Measurements from ENCODE around the gene HCN2.

The HCN2 gene

GRCh38 chr19:656751-657559 is 67.3 kb downstream of the HCN2 start:
- no peak for DNase-seq (ENCODE audit: low read depth)

- DNase-seq (ENCODE audit: low read depth) = no peak
These were observed 67.9 kb downstream of the HCN2 start for GRCh38 chr19:657611-658010.

- no peak for DNase-seq (ENCODE audit: low read depth)
These were observed 68.6 kb downstream of the HCN2 start for GRCh38 chr19:658059-658839.

DNA sequence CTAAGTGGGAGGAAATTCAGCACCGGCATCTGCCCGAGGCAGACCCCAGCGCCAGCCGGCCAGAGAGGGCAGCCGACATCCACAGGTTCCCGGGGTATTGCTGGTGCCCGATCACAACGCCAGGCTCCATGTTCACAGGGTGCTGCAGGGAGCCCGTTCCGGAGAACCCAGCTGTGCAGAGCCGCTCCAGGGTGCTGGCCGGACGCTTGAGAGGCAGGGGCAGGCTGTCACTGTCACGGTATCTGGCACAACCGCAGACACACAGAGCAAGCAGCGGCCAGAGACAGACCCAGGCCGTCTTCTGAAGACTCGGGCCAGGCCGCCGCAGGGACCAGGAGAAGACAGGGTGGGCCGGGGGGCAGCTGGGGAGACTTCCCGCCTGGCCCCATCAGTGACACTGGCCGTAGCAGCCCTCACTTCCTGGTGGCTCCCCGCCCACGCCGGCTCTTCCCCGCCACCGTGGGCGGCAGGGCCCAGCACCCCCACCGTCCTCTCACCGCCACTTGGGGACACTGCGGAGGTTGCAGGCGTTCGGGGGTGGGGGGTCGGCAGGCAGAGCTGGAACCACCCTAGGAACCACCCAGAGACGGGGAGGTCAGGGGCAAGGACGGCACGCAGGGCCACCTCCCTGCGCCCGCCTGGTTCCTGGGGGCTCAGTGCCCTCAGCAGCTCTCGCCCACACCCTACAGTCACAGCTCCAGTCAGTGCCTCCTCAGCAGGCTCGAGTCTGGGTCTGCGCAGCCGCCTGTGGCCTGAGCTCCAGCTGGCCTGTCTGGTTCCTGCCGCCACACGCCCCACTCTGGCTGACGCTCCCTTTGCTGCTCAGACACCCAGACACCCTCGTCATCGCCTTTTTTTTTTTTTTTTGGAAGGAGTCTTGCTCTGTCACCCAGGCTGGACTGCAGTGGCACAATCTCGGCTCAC is 69.5 kb downstream of the HCN2 start:
- no peak for DNase-seq (ENCODE audit: low read depth)

GRCh38 chr19:660793-661426 is 71.2 kb downstream of the HCN2 start:
- DNase-seq (ENCODE audit: low read depth) = no peak

DNA sequence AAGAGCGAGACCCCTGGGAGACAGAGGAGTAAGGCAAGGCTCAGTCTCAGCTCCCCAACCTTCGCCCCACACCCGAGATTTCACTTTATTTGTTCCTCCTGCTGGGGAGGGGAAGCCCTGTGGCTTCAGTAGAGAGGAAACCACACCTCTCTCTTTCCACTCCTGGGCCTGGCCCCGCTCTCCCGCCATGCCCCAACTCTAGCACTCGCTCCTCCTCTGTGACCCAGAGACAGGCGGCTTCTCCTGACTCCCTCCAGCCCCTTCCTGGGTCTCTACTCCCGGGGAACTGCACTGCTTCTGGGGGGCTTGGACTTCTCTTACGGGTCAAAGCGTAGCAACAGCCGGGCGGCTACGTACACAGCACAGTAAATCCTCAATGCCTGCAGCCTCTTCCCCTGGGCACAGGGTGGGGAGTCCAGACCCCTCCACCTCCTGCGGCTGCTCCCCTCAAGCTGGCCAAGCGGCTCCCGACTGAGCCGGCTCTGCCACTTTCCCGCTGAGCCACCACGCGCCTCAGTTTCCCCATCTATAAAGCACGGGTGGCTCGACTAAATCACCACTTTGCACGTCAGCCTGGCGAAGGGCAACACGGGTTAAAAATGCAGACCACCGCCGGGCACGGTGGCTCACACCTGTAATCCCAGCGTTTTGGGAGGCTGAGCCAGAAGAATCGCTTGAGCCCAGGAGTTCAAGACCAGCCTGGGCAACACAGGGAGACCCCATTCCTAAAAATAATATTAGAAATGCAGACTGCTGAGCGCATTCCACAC is 71.9 kb downstream of the HCN2 start:
- DNase-seq (ENCODE audit: low read depth) = no peak

DNA sequence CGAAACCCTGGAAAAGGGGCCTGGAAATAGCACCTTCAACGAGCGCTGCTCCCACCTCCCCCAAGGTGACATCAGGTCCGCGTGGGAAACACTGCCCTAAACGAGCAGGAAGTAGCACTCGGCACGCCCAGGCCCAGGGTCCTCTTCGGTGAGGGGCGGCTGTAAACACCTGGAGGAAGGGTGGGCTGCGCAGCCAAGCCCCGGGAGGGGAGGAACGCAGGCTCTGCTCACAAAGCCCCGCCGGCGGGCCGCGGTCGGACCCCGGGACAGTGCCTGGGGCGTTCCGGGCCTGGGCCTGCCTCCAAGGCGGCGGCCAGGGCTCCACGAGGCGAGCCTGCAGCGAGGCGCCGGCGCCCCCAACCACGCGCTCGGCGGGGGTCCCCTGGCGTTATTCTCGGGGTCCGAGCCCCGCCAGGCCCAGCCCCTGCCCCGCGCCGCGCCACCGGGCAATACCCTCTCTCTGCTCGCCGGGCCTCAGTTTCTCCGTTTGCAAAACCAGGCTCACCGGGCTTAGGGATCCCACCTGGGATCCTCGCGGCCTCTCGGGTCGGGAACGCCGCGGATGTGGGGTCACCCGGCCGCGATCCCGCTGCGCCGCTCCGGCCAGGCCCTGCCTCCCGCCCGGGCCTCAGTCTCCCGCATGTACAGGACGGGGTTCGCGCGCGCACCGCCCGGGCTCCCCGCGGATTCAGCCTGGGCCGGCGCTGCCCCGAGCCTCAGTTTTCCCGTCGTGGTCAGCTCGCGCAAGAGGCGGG is 72.7 kb downstream of the HCN2 start:
- peak; percentile 35 for DNase-seq (ENCODE audit: low read depth)

- peak; percentile 87 for DNase-seq (ENCODE audit: low read depth)
These were observed 73.4 kb downstream of the HCN2 start, which contains the start of gene RNF126 for GRCh38 chr19:662962-663681. Gene RNF126 (minus strand): TSS chr19:663214. CDS start chr19:663121, 93 bp downstream.

DNA sequence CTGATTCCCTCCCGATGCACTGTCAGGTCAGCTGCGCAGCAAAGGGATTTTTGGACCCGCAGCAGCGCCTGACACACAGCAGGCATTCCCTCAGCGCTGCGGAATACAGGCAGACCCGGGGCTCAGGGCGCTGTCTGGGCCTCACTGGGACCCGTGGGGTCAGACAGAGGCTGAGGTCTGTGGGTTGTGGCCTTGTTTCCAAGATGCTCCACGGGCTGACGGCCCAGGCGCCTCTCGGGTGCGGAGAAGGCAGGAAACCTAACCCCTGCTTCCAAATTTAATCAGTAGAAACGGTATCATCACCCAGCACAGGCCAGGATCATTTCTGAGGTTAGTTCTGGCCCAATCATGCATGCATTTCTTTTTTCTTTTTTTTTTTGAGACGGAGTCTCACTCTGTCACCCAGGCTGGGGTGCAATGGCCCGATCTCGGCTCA is 74.0 kb downstream of the HCN2 start:
- no peak for DNase-seq (ENCODE audit: low read depth)

GRCh38 chr19:664913-665443 is 75.3 kb downstream of the HCN2 start:
- DNase-seq (ENCODE audit: low read depth) = peak; percentile 57

Measured in iris pigment epithelial cell (primary cell).